ENCODE measurements around the gene COMMD1.
"Not testable (repeated sequence)": the region's sequence is repeated elsewhere in the genome, so short reads cannot be mapped to it uniquely, and the experiment has no call there.

- TF ChIP-seq, protein P1, sequence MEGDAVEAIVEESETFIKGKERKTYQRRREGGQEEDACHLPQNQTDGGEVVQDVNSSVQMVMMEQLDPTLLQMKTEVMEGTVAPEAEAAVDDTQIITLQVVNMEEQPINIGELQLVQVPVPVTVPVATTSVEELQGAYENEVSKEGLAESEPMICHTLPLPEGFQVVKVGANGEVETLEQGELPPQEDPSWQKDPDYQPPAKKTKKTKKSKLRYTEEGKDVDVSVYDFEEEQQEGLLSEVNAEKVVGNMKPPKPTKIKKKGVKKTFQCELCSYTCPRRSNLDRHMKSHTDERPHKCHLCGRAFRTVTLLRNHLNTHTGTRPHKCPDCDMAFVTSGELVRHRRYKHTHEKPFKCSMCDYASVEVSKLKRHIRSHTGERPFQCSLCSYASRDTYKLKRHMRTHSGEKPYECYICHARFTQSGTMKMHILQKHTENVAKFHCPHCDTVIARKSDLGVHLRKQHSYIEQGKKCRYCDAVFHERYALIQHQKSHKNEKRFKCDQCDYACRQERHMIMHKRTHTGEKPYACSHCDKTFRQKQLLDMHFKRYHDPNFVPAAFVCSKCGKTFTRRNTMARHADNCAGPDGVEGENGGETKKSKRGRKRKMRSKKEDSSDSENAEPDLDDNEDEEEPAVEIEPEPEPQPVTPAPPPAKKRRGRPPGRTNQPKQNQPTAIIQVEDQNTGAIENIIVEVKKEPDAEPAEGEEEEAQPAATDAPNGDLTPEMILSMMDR (IDR thresholded peaks at IDR 0.05): not testable (repeated sequence)
- not testable (repeated sequence) for TF ChIP-seq POLR2A (IDR thresholded peaks at IDR 0.05)
Observed at GRCh38 chr2:62126239-62126638, 220.8 kb downstream of the COMMD1 start.

Data from thyroid gland (tissue), 4 donors.